Mucosa of rectum (tissue), 2 donors: Measurements from ENCODE around the gene CASZ1.

Experiments used
- H3K27ac ChIP-seq, 2 donors: one replicate each; pipeline ENCODE4 v1.7.0; 2013; ENCODE audit warnings: inconsistent platforms in 2 of 2, low read depth in 2 of 2, low read length in 2 of 2
- H3K27me3 ChIP-seq, 2 donors: one replicate each; pipeline ENCODE4 v1.7.0; 2013; ENCODE audit warnings: low read length in 2 of 2; ENCODE audit not compliant: control insufficient read depth in 2 of 2, insufficient read depth in 2 of 2
- H3K36me3 ChIP-seq, 2 donors: one replicate each; pipeline ENCODE4 v1.7.0; 2013; ENCODE audit warnings: low read length in 2 of 2; ENCODE audit not compliant: control insufficient read depth in 2 of 2, insufficient read depth in 2 of 2
- H3K4me1 ChIP-seq, 2 donors: one replicate each; pipeline ENCODE4 v1.7.0; 2013; ENCODE audit warnings: low read length in 2 of 2, mild to moderate bottlenecking in 1 of 2; ENCODE audit not compliant: control insufficient read depth in 2 of 2, insufficient read depth in 2 of 2
- H3K4me3 ChIP-seq, 2 donors: one replicate each; pipeline ENCODE4 v1.7.0; 2013; ENCODE audit warnings: low read length in 2 of 2
- H3K9ac ChIP-seq, 2 donors: one replicate each; pipeline ENCODE4 v1.7.0; 2013; ENCODE audit warnings: low read length in 2 of 2, low read depth in 1 of 2, mild to moderate bottlenecking in 1 of 2
- H3K9me3 ChIP-seq, 2 donors: one replicate each; pipeline ENCODE4 v1.7.0; 2013; ENCODE audit warnings: low read length in 2 of 2; ENCODE audit not compliant: control insufficient read depth in 2 of 2
- donor health status: healthy.
- donor health status: Normal muscosa, but diverticular disease.

The CASZ1 gene

GRCh38 chr1:10775763-10776162, 20.7 kb downstream of the CASZ1 start:
- H3K9me3 ChIP-seq = no peaks in the 10 kb centered on the region
- H3K9ac ChIP-seq = no peak overlapping the region
- no peaks in the 10 kb centered on the region for H3K27me3 ChIP-seq
- H3K4me3 ChIP-seq = no peak overlapping the region
- H3K4me1 ChIP-seq = peaks cover 31 to 53% of the 10 kb centered on the region in 2 donors
- H3K27ac ChIP-seq = no peak overlapping the region
- no peaks in the 10 kb centered on the region for H3K36me3 ChIP-seq

- Histone ChIP-seq H3K4me3 (no peak overlapping the region), H3K9ac (no peak overlapping the region), H3K9me3 (no peaks in the 10 kb centered on the region), H3K27ac (no peak overlapping the region), H3K27me3 (no peaks in the 10 kb centered on the region), H3K4me1 (peaks cover 23 to 43% of the 10 kb centered on the region in 2 donors), H3K36me3 (no peaks in the 10 kb centered on the region)
Measured at GRCh38 chr1:10774615-10775310, 21.7 kb downstream of the CASZ1 start.

GRCh38 chr1:10773851-10774614, 22.4 kb downstream of the CASZ1 start:
- no peaks in the 10 kb centered on the region for H3K9me3 ChIP-seq
- H3K27me3 ChIP-seq = no peaks in the 10 kb centered on the region
- H3K4me1 ChIP-seq = peaks cover 23 to 39% of the 10 kb centered on the region in 2 donors
- no peak overlapping the region for H3K9ac ChIP-seq
- H3K27ac ChIP-seq = no peak overlapping the region
- H3K36me3 ChIP-seq = no peaks in the 10 kb centered on the region
- no peak overlapping the region for H3K4me3 ChIP-seq

- no peaks in the 10 kb centered on the region for H3K36me3 ChIP-seq
- no peak overlapping the region for H3K4me3 ChIP-seq
- H3K9me3 ChIP-seq = no peaks in the 10 kb centered on the region
- H3K9ac ChIP-seq = no peak overlapping the region
- no peak overlapping the region for H3K27ac ChIP-seq
- H3K4me1 ChIP-seq = peaks cover 21 to 34% of the 10 kb centered on the region in 2 donors
- H3K27me3 ChIP-seq = no peaks in the 10 kb centered on the region
Measured at GRCh38 chr1:10773376-10773775, 23.1 kb downstream of the CASZ1 start.

- no peak overlapping the region for H3K9ac ChIP-seq
- H3K27me3 ChIP-seq = no peaks in the 10 kb centered on the region
Measured at GRCh38 chr1:10772711-10773110, 23.7 kb downstream of the CASZ1 start.

GRCh38 chr1:10771789-10772188, 24.7 kb downstream of the CASZ1 start:
- Histone ChIP-seq H3K27me3 (no peaks in the 10 kb centered on the region), H3K4me1 (peaks cover 13 to 24% of the 10 kb centered on the region in 2 donors), H3K9ac (no peak overlapping the region), H3K4me3 (no peak overlapping the region), H3K27ac (no peak overlapping the region), H3K36me3 (no peaks in the 10 kb centered on the region), H3K9me3 (no peaks in the 10 kb centered on the region)

More at GRCh38 chr1:10772711-10773110, 23.7 kb downstream of the CASZ1 start:
- Histone ChIP-seq H3K36me3 (no peaks in the 10 kb centered on the region), H3K9me3 (no peaks in the 10 kb centered on the region), H3K4me3 (no peak overlapping the region), H3K27ac (no peak overlapping the region), H3K4me1 (peaks cover 20 to 28% of the 10 kb centered on the region in 2 donors)

GRCh38 chr1:10768552-10768951, 27.9 kb downstream of the CASZ1 start:
- Histone ChIP-seq H3K4me3 (no peak overlapping the region), H3K9ac (no peak overlapping the region), H3K9me3 (no peaks in the 10 kb centered on the region), H3K36me3 (no peaks in the 10 kb centered on the region), H3K4me1 (peaks cover 23 to 38% of the 10 kb centered on the region in 2 donors), H3K27ac (no peak overlapping the region), H3K27me3 (no peaks in the 10 kb centered on the region)

GRCh38 chr1:10767282-10767681, 29.2 kb downstream of the CASZ1 start:
- Histone ChIP-seq H3K36me3 (no peaks in the 10 kb centered on the region), H3K4me1 (peaks cover 30 to 40% of the 10 kb centered on the region in 2 donors), H3K27ac (no peak overlapping the region), H3K9me3 (no peaks in the 10 kb centered on the region), H3K4me3 (no peak overlapping the region), H3K27me3 (no peaks in the 10 kb centered on the region), H3K9ac (peak overlapping the region in 1 of 2 donors; percentile 27)

GRCh38 chr1:10765734-10766478, 30.5 kb downstream of the CASZ1 start:
- no peaks in the 10 kb centered on the region for H3K9me3 ChIP-seq
- H3K27ac ChIP-seq = peak overlapping the region; percentile 74 to 87
- no peaks in the 10 kb centered on the region for H3K27me3 ChIP-seq
- peaks cover 41 to 49% of the 10 kb centered on the region in 2 donors for H3K4me1 ChIP-seq
- H3K36me3 ChIP-seq = no peaks in the 10 kb centered on the region
- H3K4me3 ChIP-seq = peak overlapping the region in 1 of 2 donors; percentile 37
- H3K9ac ChIP-seq = peak overlapping the region; percentile 26 to 47

GRCh38 chr1:10765304-10765703, 31.1 kb downstream of the CASZ1 start:
- no peaks in the 10 kb centered on the region for H3K9me3 ChIP-seq
- peaks cover 0 to 2% of the 10 kb centered on the region in 2 donors for H3K36me3 ChIP-seq
- H3K4me1 ChIP-seq = peaks cover 47 to 55% of the 10 kb centered on the region in 2 donors
- peak overlapping the region in 1 of 2 donors; percentile 37 for H3K4me3 ChIP-seq
- peak overlapping the region; percentile 74 to 87 for H3K27ac ChIP-seq
- peak overlapping the region; percentile 26 to 47 for H3K9ac ChIP-seq
- no peaks in the 10 kb centered on the region for H3K27me3 ChIP-seq
